ENCODE measurements around the gene ZNF574. TPM values are rescaled to one million over a fixed set of nuclear protein-coding genes. Genes with fewer than 3 reads are reported as not detected.

ZNF574 gene
- total RNA-seq, 1 experiment from 2014 or later = 24.6 TPM

DNA sequence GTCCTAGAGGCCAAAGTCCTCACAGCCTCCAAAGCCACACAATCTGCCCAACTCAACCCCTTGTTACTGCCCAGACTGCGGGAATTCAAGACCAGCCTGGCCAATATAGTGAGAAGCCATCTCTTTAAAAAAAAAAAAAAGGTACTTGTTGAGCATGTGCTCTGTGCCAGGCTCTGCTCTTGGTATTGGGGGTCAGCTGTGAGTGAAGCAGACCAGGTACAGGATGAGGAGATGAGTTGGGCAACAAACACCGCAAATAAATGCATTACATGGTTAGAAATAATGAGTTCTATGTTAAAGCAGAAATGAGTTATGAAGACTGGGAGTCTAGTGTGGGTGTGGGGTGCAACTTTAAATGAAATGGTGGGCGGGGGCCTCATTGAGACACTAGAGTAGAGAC lies 15.8 kb upstream of the ZNF574 start:
- RAD21 ChIA-PET (ENCODE audit: low non-redundant PET in 1 of 2, low total read pairs in 2 of 2, uncharacterized antibody in 2 of 2, unreplicated experiment in 2 of 2) = no interaction called here
- no peaks in the 10 kb centered on the region for H4K20me1 ChIP-seq (ENCODE audit: insufficient read depth)
- H3K27ac ChIP-seq (ENCODE audit: low read depth, low read length) = no peak overlapping the region
- no peaks in the 10 kb centered on the region for H3K36me3 ChIP-seq (ENCODE audit: control insufficient read depth in 1 of 2, insufficient read depth in 2 of 2, low read length in 2 of 2)
- H3K4me2 ChIP-seq (ENCODE audit: low read length) = no peak overlapping the region
- no peaks in the 10 kb centered on the region for H3K9me3 ChIP-seq (ENCODE audit: control insufficient read depth in 1 of 2, insufficient read depth in 1 of 2, low read depth in 1 of 2, low read length in 2 of 2)
- no peaks in the 10 kb centered on the region for H3K27me3 ChIP-seq (ENCODE audit: insufficient read depth, low read length)
- ATAC-seq (no peak), DNase-seq (ENCODE audit: low read depth, low spot score) (no peak)
- H3K79me2 ChIP-seq (ENCODE audit: insufficient read depth, low read length) = no peaks in the 10 kb centered on the region
- no peak overlapping the region for H2AFZ ChIP-seq (ENCODE audit: low read depth, low read length, poor library complexity, severe bottlenecking)
- H3K9me2 ChIP-seq (ENCODE audit: insufficient read depth) = no peaks in the 10 kb centered on the region; the same call in 1 of the 2 replicates
- POLR2A ChIA-PET = no interaction called here
- TF ChIP-seq CEBPB (IDR thresholded peaks at IDR 0.05; ENCODE audit: low read depth) (no peak), ZFX (IDR thresholded peaks at IDR 0.05) (no peak), SP1 (IDR thresholded peaks at IDR 0.05; ENCODE audit: low read depth) (no peak), SIN3A (IDR thresholded peaks at IDR 0.05; ENCODE audit: low read depth) (no peak), YY1 (IDR thresholded peaks at IDR 0.05; ENCODE audit: extremely low read depth, insufficient replicate concordance, low read depth, low read length) (no peak), TCF7L2 (IDR thresholded peaks at IDR 0.05; ENCODE audit: borderline replicate concordance, extremely low read depth, insufficient read depth, insufficient read length) (no peak), EGR1 (IDR thresholded peaks at IDR 0.05; ENCODE audit: low read depth) (no peak), EZH2phosphoT487 (IDR thresholded peaks at IDR 0.05; ENCODE audit: borderline replicate concordance) (no peak), FOSL1 (IDR thresholded peaks at IDR 0.05; ENCODE audit: low read depth) (no peak), POLR2AphosphoS5 (IDR thresholded peaks at IDR 0.05; ENCODE audit: low read depth, low read length) (no peak), JUND (IDR thresholded peaks at IDR 0.05) (no peak)
- TF ChIP-seq, protein P1, sequence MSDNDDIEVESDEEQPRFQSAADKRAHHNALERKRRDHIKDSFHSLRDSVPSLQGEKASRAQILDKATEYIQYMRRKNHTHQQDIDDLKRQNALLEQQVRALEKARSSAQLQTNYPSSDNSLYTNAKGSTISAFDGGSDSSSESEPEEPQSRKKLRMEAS (IDR thresholded peaks at IDR 0.05) = no peak
- TF ChIP-seq, protein P2, sequence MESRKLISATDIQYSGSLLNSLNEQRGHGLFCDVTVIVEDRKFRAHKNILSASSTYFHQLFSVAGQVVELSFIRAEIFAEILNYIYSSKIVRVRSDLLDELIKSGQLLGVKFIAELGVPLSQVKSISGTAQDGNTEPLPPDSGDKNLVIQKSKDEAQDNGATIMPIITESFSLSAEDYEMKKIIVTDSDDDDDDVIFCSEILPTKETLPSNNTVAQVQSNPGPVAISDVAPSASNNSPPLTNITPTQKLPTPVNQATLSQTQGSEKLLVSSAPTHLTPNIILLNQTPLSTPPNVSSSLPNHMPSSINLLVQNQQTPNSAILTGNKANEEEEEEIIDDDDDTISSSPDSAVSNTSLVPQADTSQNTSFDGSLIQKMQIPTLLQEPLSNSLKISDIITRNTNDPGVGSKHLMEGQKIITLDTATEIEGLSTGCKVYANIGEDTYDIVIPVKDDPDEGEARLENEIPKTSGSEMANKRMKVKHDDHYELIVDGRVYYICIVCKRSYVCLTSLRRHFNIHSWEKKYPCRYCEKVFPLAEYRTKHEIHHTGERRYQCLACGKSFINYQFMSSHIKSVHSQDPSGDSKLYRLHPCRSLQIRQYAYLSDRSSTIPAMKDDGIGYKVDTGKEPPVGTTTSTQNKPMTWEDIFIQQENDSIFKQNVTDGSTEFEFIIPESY (IDR thresholded peaks at IDR 0.05; ENCODE audit: extremely low read depth, insufficient replicate concordance, low read length) = no peak
- TF ChIP-seq, protein P3, sequence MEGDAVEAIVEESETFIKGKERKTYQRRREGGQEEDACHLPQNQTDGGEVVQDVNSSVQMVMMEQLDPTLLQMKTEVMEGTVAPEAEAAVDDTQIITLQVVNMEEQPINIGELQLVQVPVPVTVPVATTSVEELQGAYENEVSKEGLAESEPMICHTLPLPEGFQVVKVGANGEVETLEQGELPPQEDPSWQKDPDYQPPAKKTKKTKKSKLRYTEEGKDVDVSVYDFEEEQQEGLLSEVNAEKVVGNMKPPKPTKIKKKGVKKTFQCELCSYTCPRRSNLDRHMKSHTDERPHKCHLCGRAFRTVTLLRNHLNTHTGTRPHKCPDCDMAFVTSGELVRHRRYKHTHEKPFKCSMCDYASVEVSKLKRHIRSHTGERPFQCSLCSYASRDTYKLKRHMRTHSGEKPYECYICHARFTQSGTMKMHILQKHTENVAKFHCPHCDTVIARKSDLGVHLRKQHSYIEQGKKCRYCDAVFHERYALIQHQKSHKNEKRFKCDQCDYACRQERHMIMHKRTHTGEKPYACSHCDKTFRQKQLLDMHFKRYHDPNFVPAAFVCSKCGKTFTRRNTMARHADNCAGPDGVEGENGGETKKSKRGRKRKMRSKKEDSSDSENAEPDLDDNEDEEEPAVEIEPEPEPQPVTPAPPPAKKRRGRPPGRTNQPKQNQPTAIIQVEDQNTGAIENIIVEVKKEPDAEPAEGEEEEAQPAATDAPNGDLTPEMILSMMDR (IDR thresholded peaks at IDR 0.05 in 2 of 3, conservative IDR thresholded peaks at IDR 0.05 in 1 of 3; ENCODE audit: borderline replicate concordance in 1 of 3, insufficient read depth in 1 of 3, low read depth in 2 of 3, low read length in 2 of 3) = no peak
- intact Hi-C loops (cut with micrococcal nuclease) = no loop called here
- no peak overlapping the region for H3K9ac ChIP-seq (ENCODE audit: low read length)
- BruUV-seq (replicated peaks) = no TSS peak
- peaks cover 0 to 8% of the 10 kb centered on the region in 2 experiments; a peak in 2 of 4 replicates for H3K4me1 ChIP-seq (ENCODE audit: control insufficient read depth in 1 of 2, insufficient read depth in 2 of 2, low read length in 2 of 2)
- CTCF ChIA-PET = interaction anchor here (1.0 kb wide), 1 partner anchor 25 kb away, joined by 3 read pairs; no protein-coding TSS in a partner anchor
- no peak overlapping the region for H3K4me3 ChIP-seq (replicated peaks in 1 of 2; ENCODE audit: low read depth in 1 of 2, low read length in 2 of 2)

Measured in HCT116 (cell line).